ENCODE results near the gene MRPL39. TPM values are rescaled to one million over a fixed set of nuclear protein-coding genes. Genes with fewer than 3 reads are reported as not detected.
A peak's percentile ranks its signal among the peaks of the same experiment; 100 is the strongest.

MRPL39 gene
- total RNA-seq = 10 to 100 TPM; 40.5 to 44.5 (median 42.0) TPM
- 10 to 100 TPM; 49.5 to 75.0 (median 52.6) TPM for polyA plus RNA-seq
- long read RNA-seq, donor 1, transcript MRPL39-202 (10 exons, 1,110 nt) = major isoform, 22 of 24 reads
- long read RNA-seq, donor 1, partial matches to known transcripts = 2 of 24 reads
- long read RNA-seq, donor 1, other reads (novel, unspliced or antisense) = 0 of 24 reads
- long read RNA-seq, donor 2, transcript MRPL39-202 (10 exons, 1,110 nt) = major isoform, 52 of 59 reads
- long read RNA-seq, donor 2, partial matches to known transcripts = 2 of 59 reads
- long read RNA-seq, donor 2, other reads (novel, unspliced or antisense) = 4 of 59 reads

DNA sequence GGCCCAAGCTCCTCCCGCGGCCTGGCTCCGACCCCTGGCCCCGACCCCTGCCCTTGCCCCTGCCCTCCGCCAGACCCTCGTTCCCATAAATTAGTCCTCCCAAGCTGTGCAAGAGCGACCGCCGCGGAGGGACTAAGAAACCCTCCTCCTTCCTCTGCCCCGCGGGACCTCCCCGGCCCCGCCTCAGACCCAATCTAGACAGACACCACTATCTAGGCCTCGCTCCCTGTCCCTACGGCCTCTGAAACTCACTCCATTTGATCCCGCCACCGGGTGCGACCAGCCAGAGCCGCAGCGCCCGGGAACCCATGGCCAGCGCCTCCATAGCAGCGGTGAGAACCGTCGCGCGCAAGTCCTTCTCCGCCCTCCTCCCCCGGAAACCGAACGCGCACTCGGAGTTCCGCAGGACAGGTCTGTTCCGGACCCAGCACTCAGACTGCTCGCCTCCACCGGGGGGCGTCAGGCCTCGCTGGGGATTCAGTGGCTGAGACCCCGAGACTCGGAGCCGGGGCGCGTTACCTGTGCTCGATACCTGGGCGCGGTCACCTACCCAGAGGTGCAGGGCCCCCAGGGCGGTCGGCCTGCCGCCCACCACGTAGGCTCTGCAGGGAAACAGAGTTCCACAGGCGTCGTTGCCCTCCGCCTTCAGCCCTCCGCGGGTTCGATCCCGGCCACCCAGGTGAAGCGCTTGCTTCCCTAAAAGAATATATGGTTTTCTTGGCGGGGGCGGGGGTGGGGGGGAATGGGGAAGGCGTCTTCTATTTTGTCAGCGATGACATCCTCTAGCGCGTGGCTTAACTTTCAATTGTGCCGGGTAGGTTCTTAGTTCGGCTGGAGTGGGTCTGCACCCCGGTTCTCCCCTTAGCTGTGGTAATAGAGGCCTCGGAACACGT lies at the start of gene MRPL39:
Gene MRPL39 (minus strand): TSS at position 331 of the 893 bp plus-strand sequence. CDS start 6 bp downstream, at position 325.
- 0 to 1% (median 0%) methylated on average over 61 to 71 of the region's 71 CpGs for WGBS, 3 donors
- intact Hi-C loops (cut with DNase I) = loop anchor here (1.0 to 5.0 kb wide), 4 partner anchors 29 to 1110 kb away; partner anchors contain the start of genes ATP5PF (in 1 of the 2) and GABPA (in 1 of the 2)

DNA sequence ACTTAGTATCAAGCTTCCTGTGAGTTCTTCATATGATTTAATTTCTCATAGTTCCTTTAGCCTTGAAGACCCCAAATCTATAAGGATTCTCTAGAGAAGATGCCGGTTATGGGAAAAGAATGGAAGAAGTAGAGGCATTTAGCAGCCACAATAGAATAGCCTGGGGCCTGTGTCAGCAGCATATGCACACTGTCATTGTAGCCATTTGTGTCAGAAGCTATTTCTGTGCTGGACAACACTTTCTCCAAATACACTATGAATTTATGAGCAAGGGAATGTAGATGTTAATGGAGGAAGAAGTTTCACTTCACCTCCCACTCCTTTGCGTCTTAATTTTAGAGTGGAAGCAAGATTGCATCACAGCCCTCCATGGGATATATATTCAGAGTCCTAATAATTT lies 49.1 kb upstream of the MRPL39 start:
- no peaks in the 10 kb centered on the region for H3K4me1 ChIP-seq
- no peaks in the 10 kb centered on the region for H3K9me3 ChIP-seq
- DNase-seq (no peak), ATAC-seq (no peak)
- H3K4me3 ChIP-seq = no peak overlapping the region
- H3K36me3 ChIP-seq (ENCODE audit: insufficient read depth in 1 of 2, low read depth in 1 of 2) = no peaks in the 10 kb centered on the region
- no peaks in the 10 kb centered on the region for H3K27me3 ChIP-seq (ENCODE audit: insufficient read depth in 3 of 3, low read length in 2 of 3)
- TF ChIP-seq, protein P1, sequence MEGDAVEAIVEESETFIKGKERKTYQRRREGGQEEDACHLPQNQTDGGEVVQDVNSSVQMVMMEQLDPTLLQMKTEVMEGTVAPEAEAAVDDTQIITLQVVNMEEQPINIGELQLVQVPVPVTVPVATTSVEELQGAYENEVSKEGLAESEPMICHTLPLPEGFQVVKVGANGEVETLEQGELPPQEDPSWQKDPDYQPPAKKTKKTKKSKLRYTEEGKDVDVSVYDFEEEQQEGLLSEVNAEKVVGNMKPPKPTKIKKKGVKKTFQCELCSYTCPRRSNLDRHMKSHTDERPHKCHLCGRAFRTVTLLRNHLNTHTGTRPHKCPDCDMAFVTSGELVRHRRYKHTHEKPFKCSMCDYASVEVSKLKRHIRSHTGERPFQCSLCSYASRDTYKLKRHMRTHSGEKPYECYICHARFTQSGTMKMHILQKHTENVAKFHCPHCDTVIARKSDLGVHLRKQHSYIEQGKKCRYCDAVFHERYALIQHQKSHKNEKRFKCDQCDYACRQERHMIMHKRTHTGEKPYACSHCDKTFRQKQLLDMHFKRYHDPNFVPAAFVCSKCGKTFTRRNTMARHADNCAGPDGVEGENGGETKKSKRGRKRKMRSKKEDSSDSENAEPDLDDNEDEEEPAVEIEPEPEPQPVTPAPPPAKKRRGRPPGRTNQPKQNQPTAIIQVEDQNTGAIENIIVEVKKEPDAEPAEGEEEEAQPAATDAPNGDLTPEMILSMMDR (IDR thresholded peaks at IDR 0.05) = no peak
- H3K27ac ChIP-seq = no peak overlapping the region
- intact Hi-C loops (cut with DNase I) = no loop called here
- WGBS, 3 donors = 94 to 98% (median 95%) methylated on average over 2 of the region's 2 CpGs

More for the DNA sequence above, at the start of gene MRPL39:
- Histone ChIP-seq H3K27me3 (ENCODE audit: insufficient read depth in 3 of 3, low read length in 2 of 3) (no peaks in the 10 kb centered on the region), H3K4me3 (peak within 1 kb of the TSS; percentile 75), H3K27ac (peak within 1 kb of the TSS; percentile 87), H3K9me3 (no peaks in the 10 kb centered on the region), H3K36me3 (ENCODE audit: insufficient read depth in 1 of 2, low read depth in 1 of 2) (peaks cover 3 to 32% of the 10 kb centered on the region in 2 donors), H3K4me1 (peaks cover 22% of the 10 kb centered on the region)
- ATAC-seq = peak; percentile 97 to 98 (median 98)
- DNase-seq = peak; percentile 85 to 91
- TF ChIP-seq, protein P1 (IDR thresholded peaks at IDR 0.05) = peak; percentile 54

GRCh38 chr21:25649146-25649545 lies 41.9 kb upstream of the MRPL39 start:
- WGBS, 3 donors = 80 to 90% (median 88%) methylated on average over 7 of the region's 7 CpGs
- no peaks in the 10 kb centered on the region for H3K9me3 ChIP-seq
- no peak overlapping the region for H3K27ac ChIP-seq
- intact Hi-C loops (cut with DNase I) = no loop called here
- ATAC-seq (no peak), DNase-seq (no peak)
- no peaks in the 10 kb centered on the region for H3K27me3 ChIP-seq (ENCODE audit: insufficient read depth in 3 of 3, low read length in 2 of 3)
- H3K4me1 ChIP-seq = no peaks in the 10 kb centered on the region
- TF ChIP-seq, protein P1 (IDR thresholded peaks at IDR 0.05) = no peak
- no peak overlapping the region for H3K4me3 ChIP-seq
- no peaks in the 10 kb centered on the region for H3K36me3 ChIP-seq (ENCODE audit: insufficient read depth in 1 of 2, low read depth in 1 of 2)

DNA sequence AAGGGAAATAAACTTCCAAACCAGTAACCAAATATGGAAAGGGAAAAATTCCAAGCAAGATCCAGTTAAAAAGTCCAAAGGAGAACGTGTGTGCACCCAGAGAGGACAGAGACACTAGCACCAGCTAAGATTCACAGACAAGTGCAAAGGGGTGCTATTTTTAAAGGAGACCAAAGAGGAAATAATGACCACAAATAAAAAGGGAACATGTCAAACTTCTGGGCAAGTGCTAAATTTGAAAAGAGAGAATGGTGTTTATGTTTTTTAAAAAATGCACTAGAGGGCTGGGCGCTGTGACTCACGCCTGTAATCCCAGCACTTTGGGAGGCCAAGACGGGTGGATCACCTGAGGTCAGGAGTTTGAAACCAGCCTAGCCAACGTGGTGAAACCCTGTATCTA lies 40.4 kb upstream of the MRPL39 start:
- Histone ChIP-seq H3K9me3 (no peaks in the 10 kb centered on the region), H3K36me3 (ENCODE audit: insufficient read depth in 1 of 2, low read depth in 1 of 2) (no peaks in the 10 kb centered on the region), H3K4me3 (no peak overlapping the region), H3K27ac (no peak overlapping the region), H3K27me3 (ENCODE audit: insufficient read depth in 3 of 3, low read length in 2 of 3) (no peaks in the 10 kb centered on the region), H3K4me1 (no peaks in the 10 kb centered on the region)
- ATAC-seq = no peak
- 69 to 78% (median 72%) methylated on average over 5 of the region's 5 CpGs for WGBS, 3 donors
- DNase-seq = no peak
- TF ChIP-seq, protein P1 (IDR thresholded peaks at IDR 0.05) = no peak
- intact Hi-C loops (cut with DNase I) = no loop called here

Measured in psoas muscle (tissue), 8 donors.